Esophagus squamous epithelium (tissue), 4 donors: ENCODE data around the gene CELSR1.

Source experiments
- POLR2A ChIP-seq, 4 donors: fragments of 450-650 bp; IDR thresholded peaks; one replicate each; pipeline ENCODE4 v1.6.1; 2017; ENCODE audit warnings: antibody characterized with exemption in 4 of 4, mild to moderate bottlenecking in 4 of 4, moderate library complexity in 3 of 4
- TF ChIP-seq, protein P1 (sequence below), 6 experiments: fragments of 450-650 bp in 4 of 6; fragments of 200-600 bp in 2 of 6; sonication (generic) in 2 of 6; IDR thresholded peaks; one replicate each; pipeline ENCODE4 v1.5.1; 2016 to 2019; ENCODE audit warnings: antibody characterized with exemption in 6 of 6, mild to moderate bottlenecking in 4 of 6, moderate library complexity in 4 of 6

DNA sequence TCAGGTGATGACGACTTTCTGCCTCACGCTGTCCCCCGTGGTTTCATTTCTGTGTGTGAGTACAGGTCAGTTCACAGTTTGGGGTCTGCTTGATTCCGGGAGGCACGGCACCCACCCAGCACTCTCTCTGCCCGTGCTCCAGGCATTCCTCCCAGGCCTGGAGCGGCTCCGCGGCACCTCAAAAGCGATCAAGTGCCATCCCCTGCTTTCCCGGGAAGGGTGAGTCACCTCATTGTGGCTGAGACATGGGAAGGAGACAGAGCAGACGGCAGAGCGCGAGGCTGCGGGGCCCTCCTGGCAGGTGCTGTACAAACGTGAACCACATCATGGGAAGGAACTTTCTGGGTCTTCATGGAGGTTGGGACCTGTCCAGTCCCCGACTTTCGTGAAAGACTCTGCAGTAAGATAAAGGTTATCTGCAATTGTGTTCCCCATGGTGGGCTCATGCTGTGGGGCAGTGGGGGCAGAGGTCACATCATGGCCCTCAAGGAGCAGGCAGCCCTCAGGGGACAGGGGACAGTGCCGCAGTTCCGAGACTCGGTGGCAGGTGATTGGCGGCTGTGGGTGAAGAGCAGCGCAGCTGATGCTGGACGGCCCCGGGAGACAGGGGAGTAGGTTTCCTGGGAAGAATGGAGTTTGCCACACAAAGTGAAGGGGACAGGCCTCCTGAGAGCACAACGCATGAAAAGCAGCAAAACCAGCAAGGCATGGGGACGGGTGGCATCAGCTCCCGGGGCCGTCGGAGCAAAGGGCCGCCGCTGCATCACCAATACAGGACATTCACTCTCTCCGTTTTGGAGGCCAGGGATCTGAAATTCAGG, 65.3 kb downstream of the CELSR1 start:
- TF ChIP-seq, protein P1, sequence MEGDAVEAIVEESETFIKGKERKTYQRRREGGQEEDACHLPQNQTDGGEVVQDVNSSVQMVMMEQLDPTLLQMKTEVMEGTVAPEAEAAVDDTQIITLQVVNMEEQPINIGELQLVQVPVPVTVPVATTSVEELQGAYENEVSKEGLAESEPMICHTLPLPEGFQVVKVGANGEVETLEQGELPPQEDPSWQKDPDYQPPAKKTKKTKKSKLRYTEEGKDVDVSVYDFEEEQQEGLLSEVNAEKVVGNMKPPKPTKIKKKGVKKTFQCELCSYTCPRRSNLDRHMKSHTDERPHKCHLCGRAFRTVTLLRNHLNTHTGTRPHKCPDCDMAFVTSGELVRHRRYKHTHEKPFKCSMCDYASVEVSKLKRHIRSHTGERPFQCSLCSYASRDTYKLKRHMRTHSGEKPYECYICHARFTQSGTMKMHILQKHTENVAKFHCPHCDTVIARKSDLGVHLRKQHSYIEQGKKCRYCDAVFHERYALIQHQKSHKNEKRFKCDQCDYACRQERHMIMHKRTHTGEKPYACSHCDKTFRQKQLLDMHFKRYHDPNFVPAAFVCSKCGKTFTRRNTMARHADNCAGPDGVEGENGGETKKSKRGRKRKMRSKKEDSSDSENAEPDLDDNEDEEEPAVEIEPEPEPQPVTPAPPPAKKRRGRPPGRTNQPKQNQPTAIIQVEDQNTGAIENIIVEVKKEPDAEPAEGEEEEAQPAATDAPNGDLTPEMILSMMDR (IDR thresholded peaks at IDR 0.05): no peak
- no peak for TF ChIP-seq POLR2A (IDR thresholded peaks at IDR 0.05)
